ELF-1 (cell line): Measurements from ENCODE around the gene SSR1.
"Not testable (repeated sequence)": the region's sequence is repeated elsewhere in the genome, so short reads cannot be mapped to it uniquely, and the experiment has no call there.

Source experiments
- DNase-seq: peaks from one replicate; pipeline ENCODE4 v3.0.0-alpha.2; 2016; ENCODE audit warnings: low read depth, low spot score

The SSR1 gene

GRCh38 chr6:7312616-7313504 is at the start of gene SSR1:
Gene SSR1, minus strand, starts transcription at chr6:7313199. Its CDS starts 79 bp downstream, at chr6:7313120.
- DNase-seq, result peak; percentile 98

DNA sequence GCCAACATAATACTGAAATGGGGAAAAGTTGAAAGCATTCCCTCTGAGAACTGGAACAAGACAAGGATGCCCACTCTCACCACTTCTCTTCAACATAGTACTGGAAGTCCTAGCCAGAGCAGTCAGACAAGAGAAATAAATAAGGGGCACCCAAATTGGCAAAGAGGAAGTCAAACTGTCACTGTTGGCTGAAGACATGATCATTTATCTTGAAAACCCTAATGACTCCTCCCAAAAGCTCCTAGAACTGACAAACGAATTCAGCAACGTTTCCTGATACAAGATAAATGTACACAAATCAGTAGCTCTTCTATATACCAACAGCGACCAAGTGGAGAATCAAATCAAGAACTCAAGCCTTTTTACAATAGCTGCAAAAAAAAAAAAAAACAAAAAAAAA is 38.9 kb upstream of the SSR1 start:
- DNase-seq, result not testable (repeated sequence)

- not testable (repeated sequence) for DNase-seq
Measured at GRCh38 chr6:7350591-7350990, 37.6 kb upstream of the SSR1 start.

- DNase-seq, result peak; percentile 95
Measured at GRCh38 chr6:7347551-7347997, 34.6 kb upstream of the SSR1 start.

- DNase-seq, result not testable (repeated sequence)
Measured at GRCh38 chr6:7344773-7345450, 31.9 kb upstream of the SSR1 start.

DNA sequence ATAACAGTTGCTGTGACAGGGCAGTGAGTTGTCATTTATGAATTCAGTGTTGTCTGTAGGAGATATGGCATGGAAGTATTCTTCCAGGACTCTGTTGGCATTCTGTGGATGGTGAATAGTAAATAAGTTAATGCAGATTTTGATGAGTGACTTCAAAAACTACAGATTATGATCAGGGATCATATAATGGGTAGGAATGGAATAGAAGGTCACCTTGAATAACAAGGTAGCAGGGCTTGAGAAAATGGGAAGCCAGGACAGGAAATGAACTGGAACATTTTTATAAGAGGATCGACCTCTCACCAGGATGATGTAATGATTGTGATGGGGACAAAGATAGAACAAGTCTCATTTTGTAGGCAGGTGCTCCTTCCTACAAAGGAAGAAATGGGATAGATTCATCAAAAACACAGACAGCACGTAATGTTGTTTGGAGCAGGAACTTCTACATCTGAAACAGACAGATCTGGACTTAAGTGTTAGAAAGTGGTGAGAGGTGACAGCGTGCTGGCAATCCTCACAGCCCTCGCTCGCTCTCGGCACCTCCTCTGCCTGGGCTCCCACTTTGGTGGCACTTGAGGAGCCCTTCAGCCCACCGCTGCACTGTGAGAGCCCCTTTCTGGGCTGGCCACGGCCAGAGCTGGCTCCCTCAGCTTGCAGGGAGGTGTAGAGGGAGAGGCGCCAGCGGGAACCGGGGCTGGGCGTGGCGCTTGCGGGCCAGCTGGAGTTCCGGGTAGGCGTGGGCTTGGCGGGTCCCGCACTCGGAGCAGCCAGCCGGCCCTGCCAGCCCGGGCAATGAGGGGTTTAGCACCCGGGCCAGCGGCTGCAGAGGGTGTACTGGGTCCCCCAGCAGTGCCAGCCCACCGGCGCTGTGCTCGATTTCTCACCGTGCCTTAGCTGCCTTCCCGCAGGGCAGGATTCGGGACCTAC is 30.8 kb upstream of the SSR1 start:
- no peak for DNase-seq

DNA sequence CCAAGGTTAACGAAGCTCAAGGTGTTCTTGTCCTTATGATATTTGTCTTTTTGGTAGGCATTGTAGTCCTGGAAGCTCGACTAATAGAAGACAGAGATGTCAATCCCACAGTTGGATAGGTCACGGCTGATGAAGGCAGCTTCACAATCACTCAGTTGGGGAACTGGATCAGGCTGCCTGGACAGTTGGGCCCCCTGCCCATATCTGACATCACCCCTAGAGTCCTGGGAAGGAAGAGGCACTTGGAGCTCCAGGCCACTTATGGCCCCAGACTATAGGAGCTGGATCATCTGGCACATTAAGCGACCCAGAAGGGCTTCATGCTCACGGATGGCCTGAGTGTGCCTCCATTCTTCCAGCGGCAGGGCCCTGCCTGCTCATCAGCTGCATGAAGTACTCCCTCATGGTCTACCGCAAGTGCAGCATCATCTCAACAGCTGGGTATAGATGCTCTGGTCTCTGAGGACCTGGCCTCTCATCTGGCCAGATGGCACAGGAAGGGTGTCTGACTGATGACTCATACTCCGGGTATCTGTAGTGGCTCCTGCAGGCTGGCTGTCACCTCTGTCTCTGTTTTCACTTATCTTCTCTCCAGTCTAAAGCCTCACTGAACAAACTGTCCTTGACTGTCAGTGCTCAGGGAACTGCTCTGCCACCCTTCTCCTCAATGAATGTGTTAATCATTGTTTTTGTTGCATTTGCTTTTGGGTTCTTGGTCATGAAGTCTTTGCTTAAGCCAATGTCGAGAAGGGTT is 29.2 kb upstream of the SSR1 start:
- peak; percentile 28 for DNase-seq

DNA sequence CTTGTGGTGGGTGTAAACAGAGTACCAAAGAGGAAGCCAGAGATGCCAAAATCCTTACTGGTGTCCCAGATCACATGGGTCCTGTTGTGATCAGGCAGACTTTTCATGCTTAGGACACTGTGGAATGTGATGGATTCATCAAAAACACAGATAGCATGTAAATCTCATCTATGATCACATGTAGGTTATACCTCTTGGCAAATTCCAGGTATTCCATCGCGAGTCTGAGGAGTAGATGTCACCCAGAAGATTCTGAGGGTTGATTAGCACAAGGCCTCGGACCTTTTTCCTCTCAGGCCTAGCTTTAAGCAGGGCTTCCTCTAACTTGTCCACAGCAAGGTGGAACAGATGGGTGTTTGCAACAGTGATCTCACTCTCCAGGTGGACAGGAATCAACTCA is 28.3 kb upstream of the SSR1 start:
- DNase-seq, result no peak

GRCh38 chr6:7339007-7339732 is 26.2 kb upstream of the SSR1 start:
- DNase-seq, result peak; percentile 81

GRCh38 chr6:7338031-7338430 is 25.0 kb upstream of the SSR1 start:
- no peak for DNase-seq

- DNase-seq, result no peak
Measured at GRCh38 chr6:7335519-7335918, 22.5 kb upstream of the SSR1 start.

GRCh38 chr6:7334685-7335084 is 21.7 kb upstream of the SSR1 start:
- no peak for DNase-seq

DNA sequence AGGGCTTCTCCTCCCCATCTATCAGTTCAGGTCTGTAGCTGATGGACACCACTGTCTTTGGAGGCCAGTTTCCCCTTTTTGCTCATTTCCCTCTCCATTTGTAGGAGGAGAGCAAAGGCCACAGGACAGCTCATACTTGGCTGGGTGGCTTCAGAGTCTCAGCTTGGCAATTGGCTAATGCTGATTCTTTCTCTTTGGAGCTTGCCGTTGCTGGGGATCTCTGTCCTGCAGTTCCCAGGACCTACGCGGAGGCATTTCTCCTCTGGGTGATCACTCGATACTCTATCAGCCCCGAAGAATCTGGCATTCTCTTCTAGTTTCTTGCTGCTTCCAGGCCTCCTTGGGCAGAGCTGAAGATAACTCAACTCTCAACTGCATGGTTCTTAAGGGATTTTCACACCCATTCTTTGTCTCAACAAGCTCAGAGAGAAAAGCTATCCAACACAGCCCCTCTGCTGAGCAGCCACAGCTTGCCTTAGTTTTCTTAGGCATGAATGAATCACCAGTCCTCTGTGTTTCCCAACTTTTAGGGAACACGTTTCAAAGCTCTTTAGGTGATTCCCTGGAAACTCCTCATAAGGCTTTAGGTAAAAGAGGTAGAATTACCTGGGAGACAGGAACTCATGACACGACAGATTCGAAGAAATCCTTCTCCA is 19.2 kb upstream of the SSR1 start:
- DNase-seq, result no peak

DNA sequence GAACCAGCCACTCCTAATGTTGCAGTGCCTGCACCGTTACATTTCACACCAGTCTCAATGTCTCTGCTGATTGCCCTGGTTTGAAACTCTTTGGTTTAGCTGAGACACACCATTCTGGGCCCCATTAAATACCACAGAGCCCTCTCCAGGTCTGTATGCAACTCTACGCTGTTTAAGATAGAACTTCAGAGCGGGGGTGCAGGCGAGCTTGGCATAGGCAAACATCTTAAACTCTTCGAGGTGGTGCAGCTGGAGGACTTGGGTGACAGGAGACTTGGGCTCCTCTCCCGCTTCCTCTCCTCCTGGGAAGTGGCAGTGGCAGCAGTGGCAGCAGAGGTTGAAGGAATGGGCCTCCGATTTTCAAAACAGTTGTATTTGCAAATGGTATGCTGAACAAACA is 18.5 kb upstream of the SSR1 start:
- no peak for DNase-seq

DNA sequence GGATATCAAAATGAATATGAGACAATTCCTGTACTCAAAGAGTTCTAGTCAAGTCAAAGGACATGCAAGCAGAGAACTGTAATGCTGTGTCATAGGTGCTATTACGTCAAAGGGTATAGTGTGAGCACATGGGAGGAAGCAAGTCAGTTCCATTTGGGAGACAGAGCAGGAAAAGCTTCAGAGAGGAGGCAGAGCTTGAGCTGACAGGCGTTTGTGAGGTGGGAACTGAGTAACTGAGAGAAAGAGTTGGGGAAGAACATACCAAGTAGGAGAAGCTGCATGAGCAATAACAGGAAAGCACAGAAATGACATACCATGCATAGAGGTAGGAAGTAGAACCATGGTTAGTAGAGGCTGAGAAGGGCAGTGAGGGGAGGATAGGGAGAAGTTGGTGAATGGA is 15.2 kb upstream of the SSR1 start:
- no peak for DNase-seq

DNA sequence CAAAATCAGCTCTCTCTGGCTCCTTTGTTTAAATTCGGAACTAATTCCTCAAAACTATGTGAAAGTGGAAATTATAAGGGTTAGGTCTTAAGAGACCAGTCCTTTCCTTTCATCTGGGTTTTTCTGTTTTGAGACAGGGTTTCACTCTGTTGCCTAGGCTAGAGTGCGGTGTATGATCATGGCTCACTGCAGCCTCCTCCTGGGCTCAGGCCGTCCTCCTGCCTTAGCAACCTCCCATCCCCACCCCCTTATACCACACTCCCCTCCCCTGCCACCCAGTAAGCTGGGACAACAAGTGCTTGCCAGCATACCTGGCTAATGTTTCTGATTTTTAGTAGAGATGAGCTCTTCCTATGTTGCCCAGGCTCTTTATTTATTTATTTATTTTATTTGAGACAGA is 12.8 kb upstream of the SSR1 start:
- no peak for DNase-seq

DNA sequence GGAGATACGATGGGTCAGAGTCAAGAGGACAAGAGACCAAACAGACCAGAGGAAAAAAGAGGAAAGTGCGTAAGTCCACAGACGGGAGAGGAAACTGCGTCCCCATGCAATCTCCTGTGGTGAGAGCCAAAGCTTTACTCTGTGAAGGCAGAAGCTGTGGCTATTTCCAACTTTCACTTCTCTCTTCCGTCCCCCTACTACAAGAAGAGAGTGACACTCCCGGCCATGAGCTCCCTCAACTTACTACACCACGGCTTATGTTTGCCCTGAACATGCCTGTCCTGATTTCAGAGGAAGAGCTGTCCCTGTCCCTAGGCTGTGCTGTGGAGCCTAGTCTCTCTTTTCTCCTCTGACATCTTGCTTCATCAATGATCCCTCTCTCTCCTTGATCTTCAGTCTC is 11.5 kb upstream of the SSR1 start:
- no peak for DNase-seq

- DNase-seq, result no peak
Measured at GRCh38 chr6:7323074-7323473, 10.1 kb upstream of the SSR1 start.

DNA sequence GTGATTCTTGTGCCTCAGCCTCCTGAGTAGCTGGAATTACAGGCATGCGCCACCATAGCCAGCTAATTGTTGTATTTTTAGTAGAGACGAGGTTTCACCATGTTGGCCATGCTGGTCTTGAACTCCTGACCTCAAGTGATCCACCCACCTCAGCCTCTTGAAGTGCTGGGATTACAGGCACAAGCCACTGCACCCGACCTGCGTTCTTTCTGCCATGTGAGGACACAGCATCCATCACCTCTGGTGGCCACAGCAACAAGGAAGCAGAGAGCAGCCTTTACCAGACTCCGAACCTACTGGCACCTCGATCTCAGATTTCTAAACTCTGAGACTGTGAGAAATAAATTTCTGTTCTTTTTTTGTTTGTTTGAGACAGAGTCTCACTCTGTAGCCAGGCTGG is 8.9 kb upstream of the SSR1 start:
- not testable (repeated sequence) for DNase-seq

GRCh38 chr6:7319406-7319805 is 6.4 kb upstream of the SSR1 start:
- not testable (repeated sequence) for DNase-seq
